GM18511 (cell line): ENCODE results near the gene KATNB1.
"Not testable (repeated sequence)": the region's sequence is repeated elsewhere in the genome, so short reads cannot be mapped to it uniquely, and the experiment has no call there.

Experiments used
- ATAC-seq: cut with Tn5 transposase; IDR thresholded peaks from one replicate; pipeline ENCODE4 v1.9.1; 2021; ENCODE audit warnings: mild to moderate bottlenecking, moderate library complexity; ENCODE audit not compliant: unreplicated experiment

The KATNB1 gene

GRCh38 chr16:57787519-57787905 lies 51.9 kb downstream of the KATNB1 start:
- ATAC-seq, result no peak

- ATAC-seq, result no peak
Observed at GRCh38 chr16:57788252-57788841, 52.8 kb downstream of the KATNB1 start.

DNA sequence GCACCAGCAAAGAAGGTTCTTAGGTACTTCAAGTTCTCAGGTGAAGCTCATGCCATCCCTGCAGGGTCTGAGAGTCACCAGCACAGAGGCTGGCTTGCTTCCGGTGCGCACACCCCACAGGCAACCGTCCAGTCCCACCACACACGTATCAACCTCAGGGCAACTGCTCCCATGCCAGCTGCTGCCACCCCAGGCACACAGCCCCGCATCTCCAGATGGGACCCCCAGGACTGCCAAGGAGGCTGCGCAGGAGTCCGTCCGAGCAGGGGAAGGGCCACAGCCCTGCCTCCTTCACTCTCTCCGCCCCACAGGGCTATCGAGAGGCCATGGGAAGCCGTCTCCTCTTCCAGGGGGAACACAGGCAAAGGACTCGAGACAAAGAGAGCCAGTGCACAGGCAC lies 53.4 kb downstream of the KATNB1 start:
- ATAC-seq, result no peak

DNA sequence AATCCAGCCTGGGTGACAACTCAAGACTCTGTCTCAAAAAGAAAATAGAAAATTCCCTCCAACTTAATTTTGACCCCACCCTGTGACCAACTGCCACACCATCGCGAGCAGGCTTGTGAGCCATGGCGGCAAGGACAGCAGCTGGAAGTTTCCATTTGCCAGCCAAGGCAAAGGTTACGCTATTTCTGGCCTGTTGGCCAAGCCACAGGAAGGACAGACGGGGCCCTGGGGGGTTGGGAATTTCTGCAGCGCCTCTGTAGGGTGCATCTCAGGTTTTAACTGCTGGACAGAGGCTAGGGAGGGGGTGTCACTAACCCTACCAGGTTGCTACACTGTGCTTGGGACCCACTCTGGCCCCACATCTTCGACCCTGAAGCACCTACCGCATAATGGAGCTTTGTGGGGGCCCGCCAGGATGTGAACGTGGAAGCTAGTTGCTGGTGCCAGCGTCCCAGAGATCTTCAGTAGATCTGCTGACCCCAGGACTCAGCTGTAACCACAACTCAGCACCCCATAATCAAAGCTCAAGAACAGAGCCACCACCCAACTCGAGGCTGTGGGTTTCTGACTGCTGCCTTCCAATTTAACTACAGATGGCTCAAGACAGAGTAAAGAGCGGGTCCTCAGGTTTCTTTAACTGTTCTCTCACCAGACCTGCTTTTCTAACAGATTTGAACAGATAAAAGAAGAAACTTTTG lies 55.8 kb downstream of the KATNB1 start:
- ATAC-seq, result no peak

DNA sequence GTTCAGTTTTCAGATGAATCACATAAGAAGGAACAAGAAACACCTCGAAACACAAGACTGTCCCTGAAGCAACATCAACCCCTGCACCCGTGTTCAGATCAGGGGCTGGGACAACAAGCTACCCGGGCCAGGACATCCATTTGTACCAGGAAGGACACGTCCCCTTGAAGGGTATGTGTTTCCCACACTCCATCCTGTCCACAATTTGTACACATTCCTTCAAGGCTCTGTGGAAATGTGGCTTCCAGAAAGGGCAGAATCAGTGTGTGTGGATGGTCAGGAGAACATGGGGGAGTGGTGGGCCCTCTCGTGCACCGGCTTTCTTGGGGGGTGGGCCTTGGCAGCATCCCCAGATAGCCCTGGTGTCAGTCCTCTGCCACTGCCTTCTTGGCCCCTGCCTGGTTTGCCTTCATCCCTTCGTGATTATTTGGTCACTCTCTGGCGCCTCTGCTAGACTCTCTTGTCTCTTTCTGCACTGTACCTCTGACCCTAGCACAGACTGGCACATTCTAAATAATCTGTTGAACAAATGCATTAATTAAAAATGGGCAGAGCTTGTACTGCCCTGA lies 56.4 kb downstream of the KATNB1 start:
- ATAC-seq, result no peak

DNA sequence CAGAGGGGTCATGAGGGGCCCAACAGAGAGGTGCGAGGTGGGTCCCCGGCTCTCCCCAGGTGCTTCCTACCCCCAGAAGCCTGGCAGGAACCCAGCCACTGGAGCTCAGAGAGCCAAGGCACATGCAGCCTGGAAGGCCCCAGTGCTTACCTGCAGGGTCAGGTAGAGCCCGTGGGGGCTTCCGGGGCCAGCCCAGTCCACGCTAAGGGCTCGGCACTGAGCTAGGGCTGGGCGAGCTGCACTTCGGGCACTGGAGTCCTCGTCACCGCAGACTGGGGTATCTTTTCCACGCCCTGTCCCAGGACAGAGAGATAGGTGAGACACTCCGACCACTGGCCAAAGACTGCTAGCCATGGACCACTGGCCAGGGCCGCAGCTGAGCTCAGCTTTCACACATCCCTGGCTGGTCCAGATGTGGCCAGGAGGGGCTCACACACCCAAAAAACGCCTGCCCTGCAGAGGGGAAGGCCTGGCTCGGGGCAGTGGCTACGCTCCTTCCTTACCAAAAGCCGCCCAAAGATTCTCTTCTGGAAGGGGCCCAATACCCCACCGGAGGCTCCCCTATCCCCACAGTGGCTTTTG lies 59.4 kb downstream of the KATNB1 start:
- no peak for ATAC-seq

DNA sequence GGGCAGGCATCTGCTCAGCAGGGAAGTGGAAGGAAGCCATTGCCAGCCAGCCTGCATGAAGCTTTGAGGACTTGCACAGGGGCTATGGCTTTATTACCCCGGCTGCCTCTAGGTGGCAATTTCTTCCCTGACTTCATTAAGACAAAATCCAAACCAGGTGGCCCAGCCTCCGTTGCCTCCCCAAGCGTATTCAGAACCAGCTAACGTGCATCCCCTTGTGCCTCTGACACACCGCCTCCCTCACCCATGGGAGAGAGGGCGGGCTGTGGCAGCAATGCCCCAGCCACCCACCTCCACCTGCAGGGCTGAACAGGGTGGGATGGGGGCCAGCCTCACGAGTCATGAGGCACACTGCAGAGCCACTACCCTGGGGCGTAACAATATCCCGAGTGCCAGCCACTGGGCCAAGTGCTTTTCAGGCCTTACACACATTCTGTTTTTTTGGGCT lies 59.9 kb downstream of the KATNB1 start:
- peak; percentile 52 for ATAC-seq

DNA sequence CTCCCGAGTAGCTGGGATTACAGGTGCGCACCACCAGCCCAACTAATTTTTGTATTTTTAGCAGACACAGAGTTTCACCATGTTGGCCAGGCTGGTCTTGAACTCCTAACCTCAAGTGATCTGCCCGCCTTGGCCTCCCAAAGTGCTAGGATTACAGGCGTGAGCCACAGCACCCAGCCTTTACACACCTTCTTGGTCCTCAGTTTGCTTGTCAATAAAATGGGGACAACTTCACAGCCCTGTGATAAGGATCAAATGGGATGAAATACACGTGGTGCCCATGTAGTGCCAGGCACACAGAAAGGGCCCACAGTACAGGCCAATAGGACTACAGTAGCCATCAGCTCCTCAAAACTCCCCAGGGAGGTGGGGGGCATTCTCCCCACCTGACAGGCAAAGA lies 60.4 kb downstream of the KATNB1 start:
- ATAC-seq, result not testable (repeated sequence)

DNA sequence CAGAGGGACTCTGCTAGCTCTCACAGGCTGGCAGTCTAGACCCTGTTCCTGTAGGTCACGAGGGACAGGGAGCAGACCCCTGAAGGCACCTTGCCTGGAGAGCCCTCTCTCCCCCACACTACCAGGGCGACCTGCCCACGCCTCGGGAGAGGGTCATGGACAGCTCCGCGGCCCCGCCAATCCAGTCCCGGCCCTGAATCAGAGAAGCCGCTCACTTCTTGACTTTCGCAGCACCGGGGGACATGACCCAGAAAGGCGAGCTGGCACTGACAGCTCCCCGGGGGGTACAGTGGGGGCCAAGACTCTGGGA lies 61.6 kb downstream of the KATNB1 start:
- ATAC-seq, result no peak

GRCh38 chr16:57797526-57798266 lies 62.1 kb downstream of the KATNB1 start:
- no peak for ATAC-seq

DNA sequence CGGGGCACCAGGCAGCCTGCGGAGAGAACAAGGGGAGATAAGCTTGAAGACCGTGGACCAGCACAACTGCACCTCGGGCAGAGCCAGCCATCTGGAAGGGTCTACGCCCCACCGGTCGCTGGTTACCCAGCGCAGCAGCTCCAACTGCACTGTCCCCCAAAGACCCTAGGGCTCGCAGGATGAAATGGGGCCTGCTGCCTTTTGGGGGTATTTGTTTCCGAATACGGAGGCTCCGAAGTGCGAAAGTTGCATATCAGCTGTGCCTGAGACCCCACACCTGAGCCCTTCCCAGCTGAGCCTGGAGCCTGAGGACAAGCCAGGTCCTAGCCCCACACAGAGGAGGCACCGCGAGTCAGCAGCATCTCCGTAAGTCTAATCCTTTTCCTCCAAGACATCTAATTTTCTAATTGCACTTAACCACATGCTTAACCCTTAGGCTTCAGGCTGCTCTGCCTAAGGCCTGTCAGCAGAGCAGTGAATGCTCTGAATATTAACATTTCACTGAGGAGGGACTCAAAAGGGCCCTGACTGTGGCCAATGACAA lies 62.8 kb downstream of the KATNB1 start:
- no peak for ATAC-seq

DNA sequence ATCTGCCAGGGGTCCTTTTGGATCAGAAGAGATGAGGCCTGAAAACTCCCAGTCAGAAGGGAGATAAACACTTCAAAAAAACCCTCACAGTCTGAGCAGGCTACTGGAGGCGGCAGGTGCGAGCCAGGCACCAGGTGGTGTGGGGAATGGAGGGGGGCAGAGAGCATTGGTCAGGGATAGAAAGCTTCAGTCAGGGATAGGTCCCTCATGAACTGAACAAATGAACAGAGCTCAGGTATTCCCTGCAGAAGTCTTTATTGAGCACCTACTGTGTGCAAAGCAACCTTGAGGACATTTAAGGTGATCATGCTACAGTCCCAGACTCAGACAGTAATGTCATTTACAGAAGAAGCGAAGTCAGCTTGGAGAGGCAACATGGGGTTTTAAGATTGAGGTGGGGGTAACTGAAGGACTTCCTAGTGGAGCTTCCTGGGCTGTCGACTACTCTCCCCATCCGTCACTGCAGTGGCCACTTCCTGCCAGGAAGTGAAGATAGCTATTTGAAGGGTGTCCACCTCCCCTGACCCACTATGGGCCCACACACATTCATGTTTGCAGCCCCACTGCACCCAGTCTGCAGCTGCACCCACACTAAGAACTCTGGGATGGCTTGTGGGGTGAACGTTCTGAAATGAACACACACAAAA lies 63.5 kb downstream of the KATNB1 start:
- no peak for ATAC-seq

DNA sequence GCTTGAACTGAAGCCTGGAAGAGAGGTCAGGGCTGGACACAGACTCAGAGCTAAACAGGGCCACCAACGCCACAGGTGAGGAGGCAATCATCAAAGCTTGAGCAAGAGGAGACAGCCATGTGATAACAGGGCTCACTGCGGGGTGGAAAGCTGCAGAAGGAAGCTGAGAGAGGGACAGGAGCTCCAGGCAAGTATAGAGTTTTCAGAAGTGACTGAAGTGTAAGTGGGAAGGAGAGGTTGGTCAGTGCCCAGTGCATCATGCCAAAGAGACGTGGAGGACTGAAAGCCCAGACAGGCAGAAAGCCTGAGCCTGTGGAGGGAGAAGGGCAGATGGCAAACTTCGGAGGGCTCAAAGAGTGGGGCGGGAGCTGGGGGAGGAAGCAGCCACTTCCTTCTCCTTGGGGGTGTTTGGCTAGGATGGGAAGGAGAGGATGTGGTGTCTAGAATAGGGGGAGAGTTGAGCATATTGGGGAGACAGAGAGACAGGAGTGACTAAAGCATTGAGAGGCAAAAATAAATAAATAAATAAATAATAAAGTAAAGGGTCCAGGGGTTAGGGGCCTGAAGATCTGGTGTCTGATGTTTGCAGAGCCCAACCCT lies 64.1 kb downstream of the KATNB1 start:
- no peak for ATAC-seq

GRCh38 chr16:57800200-57801097 lies 64.9 kb downstream of the KATNB1 start:
- no peak for ATAC-seq

DNA sequence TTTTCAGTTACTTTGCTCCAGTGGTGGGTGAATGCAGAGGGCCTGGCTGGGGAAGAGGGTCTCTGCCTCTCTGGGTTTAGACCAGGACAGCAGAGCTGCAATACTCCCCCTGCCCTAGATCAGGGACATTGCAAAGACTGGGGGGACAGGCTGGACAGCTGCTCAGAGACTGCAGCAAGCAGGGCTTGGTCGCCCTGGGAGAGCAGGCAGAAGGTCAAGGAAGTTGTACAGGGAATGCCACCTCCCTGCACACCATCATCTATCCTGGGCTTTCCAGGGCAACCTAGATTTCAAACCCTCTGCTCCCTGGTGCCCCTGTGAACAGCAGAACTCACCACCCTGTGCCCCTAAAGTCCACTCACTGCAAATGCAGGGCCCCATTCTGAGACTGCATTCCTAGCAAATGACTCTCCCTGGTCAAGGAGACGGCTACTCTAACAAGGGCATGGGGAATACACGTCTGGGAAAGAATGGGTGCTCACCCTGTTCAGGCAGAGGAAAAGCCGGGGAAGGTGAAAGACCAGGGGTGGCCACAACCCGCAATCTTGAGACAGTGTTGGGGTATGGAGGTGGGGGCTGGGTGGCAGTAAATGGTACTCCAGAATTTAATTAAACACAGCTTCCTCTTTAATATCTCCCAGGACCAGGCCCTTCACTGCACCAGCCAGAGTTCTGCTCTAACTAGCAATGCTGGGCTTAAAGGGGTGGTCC lies 65.7 kb downstream of the KATNB1 start:
- no peak for ATAC-seq

GRCh38 chr16:57801809-57802340 lies 66.3 kb downstream of the KATNB1 start:
- ATAC-seq, result peak; percentile 23

DNA sequence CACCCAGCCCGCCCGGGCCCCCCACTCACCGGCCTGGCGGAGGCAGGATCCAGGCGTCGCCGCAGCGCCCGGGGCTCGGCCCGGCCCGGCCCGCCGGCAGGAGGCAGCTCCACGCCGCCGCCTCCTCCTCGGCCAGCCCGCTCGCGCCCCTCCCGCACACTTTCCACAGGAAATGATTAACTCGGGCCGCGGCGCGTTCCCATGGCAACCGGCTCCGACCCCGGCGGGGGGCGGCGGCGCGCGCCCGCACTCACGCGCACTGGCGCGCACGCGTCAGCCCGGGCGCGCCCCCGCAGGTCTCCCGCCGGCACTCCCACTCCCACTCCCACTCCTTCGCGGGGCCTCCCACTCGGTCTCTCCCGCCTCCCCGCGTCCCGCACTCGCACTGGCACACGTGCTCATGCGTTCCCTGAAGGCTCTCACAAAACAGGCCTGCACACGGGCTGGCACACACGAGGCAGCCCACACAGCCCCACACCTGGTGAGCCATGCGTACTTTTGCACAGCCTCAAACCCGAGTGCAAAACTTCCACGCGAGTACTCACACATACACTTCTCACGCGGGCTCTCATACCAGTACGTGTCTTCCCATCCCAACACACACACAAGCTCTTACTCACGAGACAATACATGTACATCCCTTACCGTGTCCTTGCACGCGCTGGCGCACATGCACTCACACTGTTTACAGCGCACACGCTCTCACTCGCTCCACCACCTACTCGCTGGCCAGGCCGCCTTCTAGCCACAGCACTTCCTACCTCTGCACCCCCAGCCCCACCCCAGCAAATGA lies 67.0 kb downstream of the KATNB1 start, which contains the start of gene KIFC3:
KIFC3 (minus strand) TSS at position 151 of the 793 bp plus-strand sequence. CDS start 4,248 bp downstream, outside the sequence.
- ATAC-seq, result peak; percentile 58
